GM06990 (cell line): ENCODE data around the gene RFC2.
"Not testable (repeated sequence)": the region's sequence is repeated elsewhere in the genome, so short reads cannot be mapped to it uniquely, and the experiment has no call there.

Experiments used
- DNase-seq: peaks from one replicate; pipeline ENCODE4 v3.0.0-alpha.2; 2011; ENCODE audit not compliant: insufficient read length; ENCODE audit errors: extremely low read depth
- H3K27me3 ChIP-seq: replicated peaks from 2 replicates; pipeline ENCODE4 v1.6.0; 2011; ENCODE audit warnings: low read length; ENCODE audit not compliant: control insufficient read depth, insufficient read depth
- H3K36me3 ChIP-seq: 2 replicates; pipeline ENCODE4 v1.5.1; 2011; ENCODE audit warnings: low read length; ENCODE audit not compliant: control insufficient read depth, insufficient read depth
- H3K4me3 ChIP-seq: replicated peaks from 2 replicates; pipeline ENCODE4 v1.5.1; 2011; ENCODE audit warnings: low read depth, mild to moderate bottlenecking, control low read depth, low read length
- TF ChIP-seq, protein P1 (sequence below): IDR thresholded peaks from 2 replicates; pipeline ENCODE4 v1.5.1; 2011; ENCODE audit warnings: low read length, control low read depth, mild to moderate bottlenecking, inconsistent platforms; ENCODE audit not compliant: insufficient read depth, poor library complexity, severe bottlenecking

Gene RFC2

DNA sequence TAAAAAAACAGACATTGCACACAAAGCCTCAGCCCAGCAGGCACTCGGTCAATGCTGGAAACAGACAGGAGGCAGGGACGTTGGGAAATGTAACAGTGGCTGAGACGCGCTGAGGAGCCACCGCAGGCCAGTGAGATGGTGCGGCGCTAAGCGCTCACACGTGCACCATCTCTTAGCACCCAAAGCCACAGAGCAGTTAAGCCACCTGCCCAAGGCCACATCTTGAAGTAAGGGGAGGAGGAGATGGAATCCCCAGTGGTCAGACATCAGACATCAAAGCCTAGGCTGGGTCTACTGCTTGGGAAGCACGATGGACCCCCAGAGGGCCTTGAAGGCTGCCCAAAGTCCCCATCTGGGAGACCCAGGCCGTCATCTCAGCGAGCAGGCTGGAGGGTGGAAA lies 28.8 kb downstream of the RFC2 start:
- H3K4me3 ChIP-seq: no peak overlapping the region
- H3K27me3 ChIP-seq: no peaks in the 10 kb centered on the region
- DNase-seq: no peak
- TF ChIP-seq, protein P1, sequence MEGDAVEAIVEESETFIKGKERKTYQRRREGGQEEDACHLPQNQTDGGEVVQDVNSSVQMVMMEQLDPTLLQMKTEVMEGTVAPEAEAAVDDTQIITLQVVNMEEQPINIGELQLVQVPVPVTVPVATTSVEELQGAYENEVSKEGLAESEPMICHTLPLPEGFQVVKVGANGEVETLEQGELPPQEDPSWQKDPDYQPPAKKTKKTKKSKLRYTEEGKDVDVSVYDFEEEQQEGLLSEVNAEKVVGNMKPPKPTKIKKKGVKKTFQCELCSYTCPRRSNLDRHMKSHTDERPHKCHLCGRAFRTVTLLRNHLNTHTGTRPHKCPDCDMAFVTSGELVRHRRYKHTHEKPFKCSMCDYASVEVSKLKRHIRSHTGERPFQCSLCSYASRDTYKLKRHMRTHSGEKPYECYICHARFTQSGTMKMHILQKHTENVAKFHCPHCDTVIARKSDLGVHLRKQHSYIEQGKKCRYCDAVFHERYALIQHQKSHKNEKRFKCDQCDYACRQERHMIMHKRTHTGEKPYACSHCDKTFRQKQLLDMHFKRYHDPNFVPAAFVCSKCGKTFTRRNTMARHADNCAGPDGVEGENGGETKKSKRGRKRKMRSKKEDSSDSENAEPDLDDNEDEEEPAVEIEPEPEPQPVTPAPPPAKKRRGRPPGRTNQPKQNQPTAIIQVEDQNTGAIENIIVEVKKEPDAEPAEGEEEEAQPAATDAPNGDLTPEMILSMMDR: no peak
- H3K36me3 ChIP-seq: peaks cover 48% of the 10 kb centered on the region

DNA sequence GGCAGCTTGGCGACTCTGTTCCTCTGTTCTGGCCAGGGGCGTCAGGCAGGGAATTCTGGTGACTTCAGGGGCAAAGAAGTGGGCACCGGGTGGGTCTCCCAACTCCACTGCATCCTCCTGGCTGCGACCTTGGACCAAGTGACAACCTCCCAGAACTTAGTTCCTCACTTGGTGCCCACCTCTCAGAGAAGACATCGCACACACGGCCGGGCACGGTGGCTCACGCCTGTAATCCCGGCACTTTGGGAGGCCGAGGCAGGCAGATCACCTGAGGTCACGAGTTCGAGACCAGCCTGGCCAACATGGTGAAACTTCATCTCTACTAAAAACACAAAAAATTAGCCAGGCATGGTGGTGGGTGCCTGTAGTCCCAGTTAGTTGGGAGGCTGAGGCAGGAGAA lies 29.3 kb downstream of the RFC2 start:
- DNase-seq, H3K27me3 ChIP-seq, H3K4me3 ChIP-seq: not testable (repeated sequence)
- peaks cover 51% of the 10 kb centered on the region for H3K36me3 ChIP-seq

DNA sequence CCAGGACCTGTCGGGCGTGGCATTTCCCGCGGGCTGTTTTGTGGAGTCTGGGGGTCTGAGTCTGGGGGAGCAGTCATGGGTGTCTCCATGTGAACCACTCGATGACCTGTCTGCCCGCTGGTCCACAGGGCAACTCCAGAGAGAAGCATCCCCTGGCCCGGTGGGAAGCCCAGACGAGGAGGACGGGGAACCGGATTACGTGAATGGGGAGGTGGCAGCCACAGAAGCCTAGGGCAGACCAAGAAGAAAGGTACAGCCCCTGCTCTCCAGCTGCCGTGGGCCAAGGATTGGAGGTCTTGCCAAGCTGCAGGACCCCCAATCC lies 29.7 kb downstream of the RFC2 start:
- Histone ChIP-seq H3K36me3 (peaks cover 55% of the 10 kb centered on the region), H3K27me3 (no peaks in the 10 kb centered on the region), H3K4me3 (no peak overlapping the region)
- no peak for DNase-seq
- TF ChIP-seq, protein P1: no peak

DNA sequence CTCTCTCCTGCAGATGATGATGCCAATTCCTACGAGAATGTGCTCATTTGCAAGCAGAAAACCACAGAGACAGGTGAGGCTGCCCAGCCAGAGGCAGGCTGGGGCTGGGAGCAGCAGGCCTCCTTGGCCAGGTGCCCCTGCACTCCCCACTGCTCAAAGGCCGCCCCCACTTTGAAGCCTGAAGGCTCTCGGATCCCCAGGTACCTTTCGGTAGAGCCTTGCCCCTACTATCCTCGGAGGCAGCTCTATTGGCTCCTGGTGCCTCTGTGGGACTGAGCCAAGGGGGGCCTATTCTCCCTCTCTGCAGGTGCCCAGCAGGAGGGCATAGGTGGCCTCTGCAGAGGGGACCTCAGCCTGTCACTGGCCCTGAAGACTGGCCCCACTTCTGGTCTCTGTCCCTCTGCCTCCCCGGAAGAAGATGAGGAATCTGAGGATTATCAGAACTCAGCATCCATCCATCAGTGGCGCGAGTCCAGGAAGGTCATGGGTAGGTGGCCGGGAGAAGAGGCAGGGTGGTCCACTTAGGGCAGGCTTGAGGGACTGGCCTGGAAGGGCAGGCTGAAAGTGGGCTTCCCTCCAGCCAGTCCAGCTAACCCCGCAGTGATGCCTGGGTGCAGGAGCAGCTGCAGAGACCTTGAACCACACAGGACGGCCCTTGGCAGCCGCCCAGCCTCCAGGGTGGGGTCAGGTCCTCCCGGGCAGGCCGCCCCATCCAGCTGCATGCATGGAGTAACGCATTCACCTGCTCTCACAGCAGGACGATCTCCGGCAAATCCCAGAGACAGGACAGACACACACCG lies 30.3 kb downstream of the RFC2 start:
- H3K4me3 ChIP-seq: no peak overlapping the region
- TF ChIP-seq, protein P1: no peak
- no peak for DNase-seq
- no peaks in the 10 kb centered on the region for H3K27me3 ChIP-seq
- H3K36me3 ChIP-seq: peaks cover 55% of the 10 kb centered on the region

DNA sequence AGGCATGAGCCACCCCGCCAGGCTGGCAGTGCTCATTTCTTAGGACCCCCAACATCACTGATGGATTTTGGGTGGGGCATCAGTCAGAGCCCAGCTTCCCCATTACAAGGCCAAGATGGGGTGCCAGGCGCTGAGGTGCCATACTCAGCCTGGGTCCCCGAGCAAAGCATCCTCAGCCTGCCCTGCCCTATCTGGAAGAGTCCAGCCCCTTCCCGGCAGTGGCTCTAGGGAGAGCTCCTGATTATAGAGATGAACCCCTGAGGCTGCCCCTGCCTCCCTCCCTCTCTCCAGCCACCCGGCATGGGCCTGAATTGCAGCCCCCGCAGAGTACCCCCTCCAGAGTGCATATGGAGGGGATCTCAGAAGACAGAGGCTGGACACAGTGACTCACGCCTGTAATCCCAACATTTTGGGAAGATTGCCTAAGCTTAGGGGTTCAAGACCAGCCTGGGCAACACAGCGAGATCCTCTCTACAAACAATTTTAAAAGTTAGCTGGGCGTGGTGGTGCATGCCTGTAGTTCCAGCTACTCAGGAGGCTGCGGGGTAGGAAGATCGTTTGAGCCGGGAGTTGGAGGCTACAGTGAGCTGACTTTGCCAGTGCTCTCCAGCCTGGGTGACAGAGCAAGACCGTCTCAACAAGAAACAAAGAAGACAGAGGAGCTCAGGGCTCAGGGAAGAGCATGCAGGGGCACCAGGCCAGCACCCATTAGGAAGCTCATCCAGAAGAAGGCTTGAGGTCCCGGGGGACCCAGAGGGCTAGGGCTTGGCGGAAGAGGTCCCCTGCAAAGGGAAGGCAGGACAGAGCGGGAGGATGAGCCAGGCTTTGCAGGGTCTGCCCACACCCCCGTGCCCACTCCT lies 31.1 kb downstream of the RFC2 start:
- no peak for DNase-seq
- Histone ChIP-seq H3K4me3 (no peak overlapping the region), H3K36me3 (peaks cover 55% of the 10 kb centered on the region), H3K27me3 (no peaks in the 10 kb centered on the region)
- TF ChIP-seq, protein P1: no peak

DNA sequence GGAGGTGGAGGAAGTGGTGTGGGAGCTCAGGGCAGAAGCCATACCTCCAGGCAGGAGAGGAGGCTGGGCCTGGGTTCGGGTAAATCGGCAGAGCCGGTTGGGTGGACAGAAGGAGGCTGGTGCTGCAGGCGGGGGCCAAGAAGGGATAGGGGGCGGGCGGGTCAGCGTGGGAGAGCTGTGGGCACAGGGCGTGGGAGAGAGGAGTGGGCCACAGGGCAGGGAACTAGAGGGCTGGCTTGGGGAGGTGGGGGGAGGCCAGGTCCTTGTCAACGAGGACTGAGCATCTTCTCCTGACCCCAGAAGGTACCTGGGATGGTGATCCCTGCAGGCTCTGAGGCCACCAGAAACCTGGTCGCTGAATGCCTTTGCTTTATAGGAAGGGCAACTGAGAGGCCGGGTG lies 32.5 kb downstream of the RFC2 start:
- Histone ChIP-seq H3K27me3 (no peaks in the 10 kb centered on the region), H3K4me3 (no peak overlapping the region), H3K36me3 (peaks cover 55% of the 10 kb centered on the region)
- TF ChIP-seq, protein P1: no peak
- no peak for DNase-seq
